Measurements from ENCODE around the gene SLC25A2.

GRCh38 chr5:141303756-141304155, at the start of gene SLC25A2:
- TF ChIP-seq CTCF (conservative IDR thresholded peaks at IDR 0.05 in 1 of 2, IDR thresholded peaks at IDR 0.05 in 1 of 2; ENCODE audit: extremely low read depth in 1 of 2, insufficient read depth in 1 of 2, low read depth in 1 of 2, low read length in 2 of 2) = no peak
- TF ChIP-seq EZH2 (IDR thresholded peaks at IDR 0.05; ENCODE audit: borderline replicate concordance, low read length) = no peak
